Stimulated activated naive CD8-positive, alpha-beta T cell treated with anti-CD3 and anti-CD28 coated beads, Interleukin-15, amount 100 ng/mL, for 72 hours (primary cell): ENCODE results near the gene DRAM1.
"Not testable (repeated sequence)": the region's sequence is repeated elsewhere in the genome, so short reads cannot be mapped to it uniquely, and the experiment has no call there.

Experiments used
- ATAC-seq: fragments of 150-1000 bp; cut with Tn5 transposase; 2 replicates; pipeline ENCODE4 v1.10.0; 2021; ENCODE audit warnings: mild to moderate bottlenecking, moderate library complexity
- DNase-seq, 2 donors: peaks; one replicate each; pipeline ENCODE4 v3.0.0; 2021 to 2022
- H3K27ac Mint-ChIP-seq, 2 donors: one replicate each; pipeline ENCODE4 v1.8.0; 2022; ENCODE audit warnings: mild to moderate bottlenecking in 2 of 2, mixed read lengths in 2 of 2, moderate library complexity in 2 of 2
- H3K27me3 Mint-ChIP-seq: one replicate; pipeline ENCODE4 v1.8.0; 2022; ENCODE audit warnings: mixed read lengths
- H3K4me1 Mint-ChIP-seq: one replicate; pipeline ENCODE4 v1.8.0; 2022; ENCODE audit warnings: mild to moderate bottlenecking, mixed read lengths
- H3K4me3 Mint-ChIP-seq, 2 donors: one replicate each; pipeline ENCODE4 v1.8.0; 2022; ENCODE audit warnings: mild to moderate bottlenecking in 2 of 2, mixed read lengths in 2 of 2, moderate library complexity in 1 of 2
- H3K9me3 Mint-ChIP-seq, 2 donors: one replicate each; pipeline ENCODE4 v1.8.0; 2022; ENCODE audit warnings: mixed read lengths in 2 of 2

The DRAM1 gene

GRCh38 chr12:101918805-101919204 is 41.4 kb downstream of the DRAM1 start:
- not testable (repeated sequence) for DNase-seq, ATAC-seq, H3K27me3 Mint-ChIP-seq, H3K9me3 Mint-ChIP-seq, H3K27ac Mint-ChIP-seq, H3K4me1 Mint-ChIP-seq, H3K4me3 Mint-ChIP-seq

DNA sequence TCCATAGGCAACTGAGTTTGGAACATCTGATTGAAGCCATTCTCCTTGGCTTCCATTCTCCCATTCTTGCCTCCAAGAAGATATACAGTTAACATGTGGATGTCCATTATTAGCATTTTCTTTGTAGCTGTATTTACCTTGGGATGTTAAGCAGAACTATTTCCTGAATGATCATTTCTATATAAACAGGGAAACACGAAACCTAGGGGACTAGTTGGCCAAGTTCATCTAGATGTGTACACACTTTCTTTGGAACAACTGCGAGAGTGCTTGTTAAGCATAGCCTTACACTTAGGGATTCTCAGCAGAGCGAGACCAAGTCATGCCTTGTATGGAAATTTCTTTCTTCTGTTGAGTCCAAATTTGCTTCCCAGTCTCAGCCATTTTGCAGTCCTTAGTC is 42.1 kb downstream of the DRAM1 start:
- no peak overlapping the region for H3K4me3 Mint-ChIP-seq
- ATAC-seq: no peak
- no peaks in the 10 kb centered on the region for H3K9me3 Mint-ChIP-seq
- no peak overlapping the region for H3K27ac Mint-ChIP-seq
- H3K27me3 Mint-ChIP-seq: no peaks in the 10 kb centered on the region
- peaks cover 8% of the 10 kb centered on the region for H3K4me1 Mint-ChIP-seq
- DNase-seq: no peak

GRCh38 chr12:101920906-101921305 is 43.5 kb downstream of the DRAM1 start:
- H3K4me3 Mint-ChIP-seq: no peak overlapping the region
- H3K27ac Mint-ChIP-seq: no peak overlapping the region
- no peak for ATAC-seq
- peaks cover 1% of the 10 kb centered on the region for H3K27me3 Mint-ChIP-seq
- H3K9me3 Mint-ChIP-seq: no peaks in the 10 kb centered on the region
- peaks cover 8% of the 10 kb centered on the region for H3K4me1 Mint-ChIP-seq
- DNase-seq: no peak

GRCh38 chr12:101923045-101923718 is 45.8 kb downstream of the DRAM1 start:
- DNase-seq (no peak), ATAC-seq (no peak)
- Mint-ChIP-seq H3K4me1 (peaks cover 3% of the 10 kb centered on the region), H3K27me3 (peaks cover 24% of the 10 kb centered on the region), H3K9me3 (no peaks in the 10 kb centered on the region), H3K4me3 (no peak overlapping the region), H3K27ac (no peak overlapping the region)

DNA sequence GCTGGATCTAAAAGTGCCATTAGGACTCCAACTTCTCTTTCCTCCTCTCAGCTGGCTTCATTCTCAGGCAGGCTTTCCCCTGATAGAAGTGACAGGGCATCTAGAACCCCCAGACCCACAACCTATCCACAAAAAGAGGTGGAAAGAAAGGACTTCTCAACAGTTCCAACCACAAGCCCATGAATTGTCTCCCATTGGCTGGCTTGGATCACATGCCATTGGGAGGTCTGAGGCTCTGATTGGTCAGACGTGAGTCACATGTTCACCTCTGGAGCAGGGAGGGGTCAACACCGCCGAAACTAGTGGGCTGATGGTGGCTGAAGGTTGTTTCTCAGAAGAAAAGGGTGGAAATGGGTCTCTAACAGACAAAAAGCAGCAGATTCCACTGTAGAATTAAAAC is 47.2 kb downstream of the DRAM1 start:
- Mint-ChIP-seq H3K9me3 (no peaks in the 10 kb centered on the region), H3K27me3 (peaks cover 37% of the 10 kb centered on the region), H3K27ac (peak overlapping the region in 1 of 2 donors; percentile 46), H3K4me3 (no peak overlapping the region), H3K4me1 (no peaks in the 10 kb centered on the region)
- ATAC-seq (no peak), DNase-seq (no peak)

DNA sequence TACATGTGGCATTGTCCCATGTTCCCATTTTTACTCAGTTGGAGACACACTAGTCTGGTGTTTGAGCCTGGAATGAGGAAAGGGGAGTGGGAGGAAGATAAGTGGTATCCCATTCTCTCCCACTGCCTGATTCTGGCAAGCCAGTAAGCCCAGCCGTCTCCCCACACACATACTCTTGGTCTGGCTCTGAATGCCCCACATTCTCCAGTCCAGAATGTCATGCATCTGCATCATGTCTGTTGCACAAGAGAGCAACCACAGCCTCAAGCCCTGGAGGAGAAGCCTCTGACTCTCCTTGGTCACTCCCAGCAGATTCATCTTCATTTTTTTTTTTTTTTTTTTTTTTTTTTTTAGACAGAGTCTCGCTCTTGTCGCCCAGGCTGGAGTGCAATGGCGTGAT is 48.0 kb downstream of the DRAM1 start:
- Mint-ChIP-seq H3K4me1 (no peaks in the 10 kb centered on the region), H3K27ac (no peak overlapping the region), H3K4me3 (no peak overlapping the region), H3K9me3 (no peaks in the 10 kb centered on the region), H3K27me3 (peaks cover 40% of the 10 kb centered on the region)
- ATAC-seq (no peak), DNase-seq (no peak)

- ATAC-seq (no peak), DNase-seq (no peak)
- no peak overlapping the region for H3K27ac Mint-ChIP-seq
- H3K4me1 Mint-ChIP-seq: no peaks in the 10 kb centered on the region
- H3K4me3 Mint-ChIP-seq: no peak overlapping the region
- peaks cover 40% of the 10 kb centered on the region for H3K27me3 Mint-ChIP-seq
- H3K9me3 Mint-ChIP-seq: no peaks in the 10 kb centered on the region
Observed at GRCh38 chr12:101925935-101926334, 48.6 kb downstream of the DRAM1 start.

- peaks cover 40% of the 10 kb centered on the region for H3K27me3 Mint-ChIP-seq
- ATAC-seq (no peak), DNase-seq (no peak)
- peaks cover 4% of the 10 kb centered on the region for H3K4me1 Mint-ChIP-seq
- no peak overlapping the region for H3K4me3 Mint-ChIP-seq
- H3K9me3 Mint-ChIP-seq: no peaks in the 10 kb centered on the region
- H3K27ac Mint-ChIP-seq: peak overlapping the region in 1 of 2 donors; percentile 34
Observed at GRCh38 chr12:101927036-101927435, 49.7 kb downstream of the DRAM1 start.

DNA sequence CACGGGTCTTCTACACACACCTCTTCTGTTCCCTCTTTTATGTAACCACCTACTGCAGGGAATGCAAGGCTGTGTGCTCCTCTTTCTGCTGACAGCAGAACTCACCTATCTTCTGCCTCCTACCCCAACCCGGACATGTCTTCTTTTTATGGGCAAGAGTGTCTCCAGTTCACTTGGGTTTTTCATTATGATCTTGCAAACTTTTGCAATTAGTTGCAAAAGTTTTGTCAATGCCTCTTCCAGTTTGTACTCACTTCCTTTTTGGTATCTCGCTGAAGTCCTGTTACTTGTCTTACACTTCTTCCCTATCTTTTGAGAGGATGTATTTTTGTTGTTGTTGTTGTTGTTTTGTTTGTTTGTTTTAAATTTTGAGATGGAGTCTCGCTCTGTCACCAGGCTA is 50.6 kb downstream of the DRAM1 start:
- Mint-ChIP-seq H3K9me3 (no peaks in the 10 kb centered on the region), H3K27me3 (peaks cover 40% of the 10 kb centered on the region), H3K27ac (no peak overlapping the region), H3K4me3 (no peak overlapping the region), H3K4me1 (peaks cover 7% of the 10 kb centered on the region)
- no peak for DNase-seq
- ATAC-seq: no peak

- H3K4me3 Mint-ChIP-seq: no peak overlapping the region
- peaks cover 40% of the 10 kb centered on the region for H3K27me3 Mint-ChIP-seq
- ATAC-seq (no peak), DNase-seq (no peak)
- peaks cover 7% of the 10 kb centered on the region for H3K4me1 Mint-ChIP-seq
- H3K27ac Mint-ChIP-seq: peak overlapping the region in 1 of 2 donors; percentile 46
- H3K9me3 Mint-ChIP-seq: no peaks in the 10 kb centered on the region
Observed at GRCh38 chr12:101928556-101928955, 51.2 kb downstream of the DRAM1 start.

- H3K4me1 Mint-ChIP-seq: peaks cover 7% of the 10 kb centered on the region
- DNase-seq (no peak), ATAC-seq (no peak)
- H3K4me3 Mint-ChIP-seq: no peak overlapping the region
- no peak overlapping the region for H3K27ac Mint-ChIP-seq
- peaks cover 48% of the 10 kb centered on the region for H3K27me3 Mint-ChIP-seq
- H3K9me3 Mint-ChIP-seq: no peaks in the 10 kb centered on the region
Observed at GRCh38 chr12:101929365-101930041, 52.1 kb downstream of the DRAM1 start.

- no peak for ATAC-seq
- H3K27ac Mint-ChIP-seq: no peak overlapping the region
- H3K27me3 Mint-ChIP-seq: peaks cover 46% of the 10 kb centered on the region
- DNase-seq: no peak
- no peaks in the 10 kb centered on the region for H3K9me3 Mint-ChIP-seq
- H3K4me3 Mint-ChIP-seq: no peak overlapping the region
- H3K4me1 Mint-ChIP-seq: peaks cover 7% of the 10 kb centered on the region
Observed at GRCh38 chr12:101931498-101932326, 54.3 kb downstream of the DRAM1 start.

DNA sequence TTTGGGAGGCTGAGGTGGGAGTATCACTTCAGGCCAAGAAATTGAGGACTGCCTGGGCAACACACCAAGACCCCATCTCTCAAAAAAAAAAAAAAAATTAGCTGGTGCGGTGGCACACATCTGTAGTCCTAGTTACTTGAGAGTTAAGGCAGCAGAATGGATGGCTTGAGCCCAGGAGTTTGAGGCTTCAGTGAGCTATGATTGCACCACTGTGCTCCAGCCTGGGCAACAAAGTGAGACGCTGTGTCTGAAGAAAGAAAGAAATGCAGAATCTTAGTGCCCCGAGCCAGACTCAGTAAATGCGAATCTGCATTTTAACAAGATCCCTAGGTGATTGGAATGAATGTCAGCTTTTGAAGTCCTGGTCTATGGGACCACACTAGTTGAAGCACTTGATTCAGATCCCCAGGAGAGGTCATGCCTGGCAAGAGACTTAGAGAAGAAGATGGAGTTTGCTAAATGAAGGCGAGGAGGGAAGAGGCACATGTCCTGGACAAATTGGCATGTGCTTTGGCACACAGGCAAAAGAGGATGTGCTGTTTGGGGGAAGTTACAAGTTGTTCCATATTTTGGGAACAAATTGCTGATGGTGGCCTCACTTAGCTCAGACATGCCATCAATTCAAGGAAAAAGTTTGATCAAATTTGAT is 56.6 kb downstream of the DRAM1 start:
- no peak overlapping the region for H3K27ac Mint-ChIP-seq
- no peak for DNase-seq
- no peak overlapping the region for H3K4me3 Mint-ChIP-seq
- H3K9me3 Mint-ChIP-seq: no peaks in the 10 kb centered on the region
- H3K4me1 Mint-ChIP-seq: peaks cover 7% of the 10 kb centered on the region
- ATAC-seq: no peak
- peaks cover 25% of the 10 kb centered on the region for H3K27me3 Mint-ChIP-seq

- Mint-ChIP-seq H3K9me3 (no peaks in the 10 kb centered on the region), H3K4me3 (no peak overlapping the region), H3K27me3 (peaks cover 23% of the 10 kb centered on the region), H3K27ac (no peak overlapping the region), H3K4me1 (peaks cover 7% of the 10 kb centered on the region)
- ATAC-seq (peak; percentile 88), DNase-seq (peak in 1 of 2 donors; percentile 18)
Observed at GRCh38 chr12:101935890-101936746, 58.7 kb downstream of the DRAM1 start.

GRCh38 chr12:101939306-101939705 is 61.9 kb downstream of the DRAM1 start:
- ATAC-seq (no peak), DNase-seq (no peak)
- H3K27ac Mint-ChIP-seq: no peak overlapping the region
- H3K9me3 Mint-ChIP-seq: no peaks in the 10 kb centered on the region
- no peak overlapping the region for H3K4me3 Mint-ChIP-seq
- peaks cover 21% of the 10 kb centered on the region for H3K27me3 Mint-ChIP-seq
- no peaks in the 10 kb centered on the region for H3K4me1 Mint-ChIP-seq
